Uterus (tissue), 2 donors: ENCODE measurements around the gene ABCA13.

Experiments used
- POLR2A ChIP-seq, 2 donors: fragments of 450-650 bp; IDR thresholded peaks; one replicate each; pipeline ENCODE4 v1.6.1; 2016; ENCODE audit warnings: antibody characterized with exemption in 2 of 2, mild to moderate bottlenecking in 1 of 2, moderate library complexity in 1 of 2
- TF ChIP-seq, protein P1 (sequence below), 4 experiments: fragments of 200-600 bp in 2 of 4; fragments of 450-650 bp in 2 of 4; sonication (generic) in 2 of 4; IDR thresholded peaks; one replicate each; pipeline ENCODE4 v1.5.1; 2016 to 2019; ENCODE audit warnings: antibody characterized with exemption in 4 of 4, mild to moderate bottlenecking in 2 of 4, moderate library complexity in 1 of 4

- TF ChIP-seq, protein P1, sequence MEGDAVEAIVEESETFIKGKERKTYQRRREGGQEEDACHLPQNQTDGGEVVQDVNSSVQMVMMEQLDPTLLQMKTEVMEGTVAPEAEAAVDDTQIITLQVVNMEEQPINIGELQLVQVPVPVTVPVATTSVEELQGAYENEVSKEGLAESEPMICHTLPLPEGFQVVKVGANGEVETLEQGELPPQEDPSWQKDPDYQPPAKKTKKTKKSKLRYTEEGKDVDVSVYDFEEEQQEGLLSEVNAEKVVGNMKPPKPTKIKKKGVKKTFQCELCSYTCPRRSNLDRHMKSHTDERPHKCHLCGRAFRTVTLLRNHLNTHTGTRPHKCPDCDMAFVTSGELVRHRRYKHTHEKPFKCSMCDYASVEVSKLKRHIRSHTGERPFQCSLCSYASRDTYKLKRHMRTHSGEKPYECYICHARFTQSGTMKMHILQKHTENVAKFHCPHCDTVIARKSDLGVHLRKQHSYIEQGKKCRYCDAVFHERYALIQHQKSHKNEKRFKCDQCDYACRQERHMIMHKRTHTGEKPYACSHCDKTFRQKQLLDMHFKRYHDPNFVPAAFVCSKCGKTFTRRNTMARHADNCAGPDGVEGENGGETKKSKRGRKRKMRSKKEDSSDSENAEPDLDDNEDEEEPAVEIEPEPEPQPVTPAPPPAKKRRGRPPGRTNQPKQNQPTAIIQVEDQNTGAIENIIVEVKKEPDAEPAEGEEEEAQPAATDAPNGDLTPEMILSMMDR (IDR thresholded peaks at IDR 0.05) = no peak
- no peak for TF ChIP-seq POLR2A (IDR thresholded peaks at IDR 0.05)
These were observed 466.1 kb downstream of the ABCA13 start for GRCh38 chr7:48637382-48637781.
